HEK293 (cell line): ENCODE results near the gene PYY.

Source experiments
- BCL11A ChIP-seq: fragments of 450-650 bp; formaldehyde crosslinking; IDR thresholded peaks from 2 replicates; pipeline ENCODE4 v1.5.1; 2016; ENCODE audit warnings: low read depth, missing biosample characterization, missing genetic modification characterization
- EGR2 ChIP-seq: fragments of 450-650 bp; formaldehyde crosslinking; IDR thresholded peaks from 2 replicates; pipeline ENCODE4 v1.5.1; 2016; ENCODE audit warnings: low read depth, missing biosample characterization, missing genetic modification characterization
- IKZF3 ChIP-seq: fragments of 450-650 bp; IDR thresholded peaks from 2 replicates; pipeline ENCODE4 v1.5.0; 2018; ENCODE audit warnings: missing biosample characterization, mild to moderate bottlenecking, missing genetic modification characterization, moderate library complexity
- MYNN ChIP-seq: fragments of 450-650 bp; formaldehyde crosslinking; IDR thresholded peaks from 2 replicates; pipeline ENCODE4 v1.5.1; 2016; ENCODE audit warnings: missing biosample characterization, missing genetic modification characterization, borderline replicate concordance
- RBAK ChIP-seq: fragments of 450-650 bp; formaldehyde crosslinking; IDR thresholded peaks from 2 replicates; pipeline ENCODE4 v1.5.1; 2016; ENCODE audit warnings: missing biosample characterization, missing genetic modification characterization
- SP7 ChIP-seq: fragments of 450-650 bp; formaldehyde crosslinking; IDR thresholded peaks from 2 replicates; pipeline ENCODE4 v1.5.1; 2016; ENCODE audit warnings: missing biosample characterization, missing genetic modification characterization
- ZBTB17 ChIP-seq: fragments of 450-650 bp; formaldehyde crosslinking; IDR thresholded peaks from 2 replicates; pipeline ENCODE4 v1.5.1; 2016; ENCODE audit warnings: missing biosample characterization, missing genetic modification characterization
- ZBTB26 ChIP-seq: fragments of 450-650 bp; formaldehyde crosslinking; optimal IDR thresholded peaks from 2 replicates; pipeline ENCODE3; 2016; ENCODE audit warnings: missing biosample characterization, mild to moderate bottlenecking, missing genetic modification characterization
- ZBTB44 ChIP-seq: fragments of 450-650 bp; IDR thresholded peaks from 2 replicates; pipeline ENCODE4 v1.5.1; 2018; ENCODE audit warnings: missing biosample characterization, mild to moderate bottlenecking, missing genetic modification characterization
- ZNF138 ChIP-seq: fragments of 450-650 bp; formaldehyde crosslinking; IDR thresholded peaks from 2 replicates; pipeline ENCODE4 v1.5.1; 2016; ENCODE audit warnings: missing biosample characterization, missing genetic modification characterization, borderline replicate concordance
- ZNF174 ChIP-seq: fragments of 450-650 bp; formaldehyde crosslinking; IDR thresholded peaks from 2 replicates; pipeline ENCODE4 v1.5.0; 2017; ENCODE audit warnings: missing biosample characterization, mild to moderate bottlenecking, missing genetic modification characterization
- ZNF24 ChIP-seq: fragments of 450-650 bp; formaldehyde crosslinking; IDR thresholded peaks from 2 replicates; pipeline ENCODE4 v1.5.1; 2016; ENCODE audit warnings: missing biosample characterization, missing genetic modification characterization
- ZNF350 ChIP-seq: fragments of 450-650 bp; formaldehyde crosslinking; IDR thresholded peaks from 2 replicates; pipeline ENCODE4 v1.5.0; 2017; ENCODE audit warnings: missing biosample characterization, mild to moderate bottlenecking, missing genetic modification characterization
- ZNF449 ChIP-seq: fragments of 450-650 bp; formaldehyde crosslinking; IDR thresholded peaks from 2 replicates; pipeline ENCODE4 v1.5.1; 2017; ENCODE audit warnings: missing biosample characterization, mild to moderate bottlenecking, missing genetic modification characterization, moderate library complexity
- ZNF518A ChIP-seq: fragments of 450-650 bp; formaldehyde crosslinking; conservative IDR thresholded peaks from 2 replicates; pipeline ENCODE4 v1.5.1; 2016; ENCODE audit warnings: low read depth, missing biosample characterization, missing genetic modification characterization
- ZNF560 ChIP-seq: fragments of 450-650 bp; formaldehyde crosslinking; IDR thresholded peaks from 2 replicates; pipeline ENCODE4 v1.5.1; 2017; ENCODE audit warnings: missing biosample characterization, missing genetic modification characterization, borderline replicate concordance
- ZNF580 ChIP-seq: fragments of 450-650 bp; formaldehyde crosslinking; IDR thresholded peaks from 2 replicates; pipeline ENCODE4 v1.5.1; 2016; ENCODE audit warnings: missing biosample characterization, missing genetic modification characterization
- ZNF600 ChIP-seq: fragments of 450-650 bp; formaldehyde crosslinking; IDR thresholded peaks from 2 replicates; pipeline ENCODE4 v1.5.1; 2016; ENCODE audit warnings: missing biosample characterization, missing genetic modification characterization
- ZNF623 ChIP-seq: fragments of 450-650 bp; formaldehyde crosslinking; IDR thresholded peaks from 2 replicates; pipeline ENCODE4 v1.5.1; 2016; ENCODE audit warnings: missing biosample characterization, missing genetic modification characterization
- ZNF645 ChIP-seq: fragments of 450-650 bp; formaldehyde crosslinking; IDR thresholded peaks from 2 replicates; pipeline ENCODE4; 2016; ENCODE audit warnings: missing biosample characterization, missing genetic modification characterization
- ZNF701 ChIP-seq: fragments of 450-650 bp; formaldehyde crosslinking; IDR thresholded peaks from 2 replicates; pipeline ENCODE4 v1.5.1; 2016; ENCODE audit warnings: missing biosample characterization, missing genetic modification characterization
- ZNF792 ChIP-seq: fragments of 450-650 bp; formaldehyde crosslinking; IDR thresholded peaks from 2 replicates; pipeline ENCODE4 v1.5.1; 2016; ENCODE audit warnings: missing biosample characterization, missing genetic modification characterization
- ZSCAN16 ChIP-seq: fragments of 450-650 bp; formaldehyde crosslinking; IDR thresholded peaks from 2 replicates; pipeline ENCODE4 v1.5.1; 2016; ENCODE audit warnings: missing biosample characterization, missing genetic modification characterization

PYY gene

GRCh38 chr17:43907998-43908721 is 45.6 kb downstream of the PYY start (continued):
- TF ChIP-seq ZBTB44 (tag by site-specific recombination) (peak; percentile 22; the same call in 1 of the 2 replicates), ZNF580 (tag by site-specific recombination) (peak; percentile 42; the same call in 1 of the 2 replicates), ZNF645 (tag by site-specific recombination) (no peak), ZSCAN16 (tag by site-specific recombination) (no peak), EGR2 (tag by site-specific recombination) (0 out of 2 replicates have a peak, but pooled peaks have one; percentile 10), ZBTB17 (tag by site-specific recombination) (peak; percentile 95), ZBTB26 (tag by site-specific recombination) (peak; percentile 16), ZNF24 (tag by site-specific recombination) (peak; percentile 57; the same call in 1 of the 2 replicates), RBAK (tag by site-specific recombination) (no peak), ZNF560 (tag by site-specific recombination) (no peak), ZNF623 (tag by site-specific recombination) (no peak; the same call in 1 of the 2 replicates), IKZF3 (tag by site-specific recombination) (0 out of 2 replicates have a peak, but pooled peaks have one; percentile 52), ZNF518A (tag by site-specific recombination) (no peak), ZNF174 (tag by site-specific recombination) (no peak), ZNF600 (tag by site-specific recombination) (peak; percentile 76), BCL11A (tag by site-specific recombination) (0 out of 2 replicates have a peak, but pooled peaks have one; percentile 58), ZNF138 (tag by site-specific recombination) (no peak), ZNF792 (tag by site-specific recombination) (no peak), ZNF449 (peak; percentile 39; the same call in 1 of the 2 replicates), SP7 (tag by site-specific recombination) (peak; percentile 54), ZNF350 (tag by site-specific recombination) (no peak), ZNF701 (tag by site-specific recombination) (no peak), MYNN (tag by site-specific recombination) (no peak)
- TF ChIP-seq, all 188 proteins: peak for 35
